Measurements from ENCODE around the gene CLMP. TPM values are rescaled to one million over a fixed set of nuclear protein-coding genes. Genes with fewer than 3 reads are reported as not detected.
A peak's percentile ranks its signal among the peaks of the same experiment; 100 is the strongest.

The CLMP gene
- total and polyA plus RNA-seq, 2 donors (not counting 1 experiment from before 2014, with no cell fraction given): 0.01 TPM; not detected in 1

DNA sequence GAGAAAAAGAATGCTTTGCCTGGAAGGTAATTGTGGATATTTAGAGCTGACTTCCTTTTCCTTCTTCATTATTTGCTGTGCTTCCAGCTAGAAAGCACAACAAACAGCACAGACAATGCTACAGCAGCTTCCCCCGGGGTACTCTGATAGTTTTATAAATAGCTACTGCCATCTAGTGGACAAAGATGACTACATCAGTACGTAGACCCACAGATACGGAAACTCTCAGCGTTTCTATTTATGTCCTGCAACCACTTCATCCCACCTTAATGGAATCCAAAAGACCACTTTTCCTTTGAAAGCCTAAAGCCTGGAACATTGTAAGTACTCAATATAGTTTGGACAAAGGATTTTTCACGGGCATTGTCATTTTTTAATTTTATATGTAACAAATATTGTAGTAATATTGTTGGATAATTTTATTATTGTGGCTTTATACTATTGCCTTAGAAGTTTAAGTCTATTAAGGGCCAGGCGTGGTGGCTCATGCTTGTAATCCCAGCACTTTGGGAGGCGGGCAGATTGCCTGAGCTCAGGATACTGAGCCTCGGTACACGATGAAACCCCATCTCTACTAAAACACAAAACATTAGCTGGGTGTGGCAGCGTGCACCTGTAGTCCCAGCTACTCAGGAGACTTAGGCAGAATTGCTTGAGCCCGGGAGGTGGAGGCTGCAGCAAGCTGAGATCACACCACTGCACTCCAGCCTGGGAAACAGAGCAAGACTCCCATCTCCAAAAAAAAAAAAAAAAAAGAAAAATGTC, 140.6 kb downstream of the CLMP start:
- CTCF ChIA-PET: interaction anchor here (0.6 to 7.4 kb wide), 31 partner anchors 7 to 686 kb away, joined by 3 to 94 read pairs (median 6); partner anchors contain the start of gene HSPA8
- H3K9me3 ChIP-seq (ENCODE audit: control extremely low read depth in 1 of 3, control insufficient read depth in 2 of 3, insufficient read depth in 1 of 3, low read length in 2 of 3): no peaks in the 10 kb centered on the region
- H3K4me3 Mint-ChIP-seq: peak overlapping the region; percentile 38
- H3K79me2 ChIP-seq (ENCODE audit: control insufficient read depth, insufficient read depth, low read length): peaks cover 30% of the 10 kb centered on the region
- peaks cover 59% of the 10 kb centered on the region for H4K20me1 ChIP-seq (ENCODE audit: control insufficient read depth, insufficient read depth, low read length, poor library complexity, severe bottlenecking)
- H3K27ac ChIP-seq (ENCODE audit: low read length in 2 of 2): no peak overlapping the region
- WGBS (ENCODE audit: insufficient coverage): 69% methylated on average over 4 of the region's 11 CpGs
- peak; percentile 87 for ATAC-seq (ENCODE audit: low read depth)
- TF ChIP-seq EZH2 (IDR thresholded peaks at IDR 0.05; ENCODE audit: borderline replicate concordance, insufficient read depth, low read depth, low read length, poor library complexity, severe bottlenecking): no peak
- TF ChIP-seq, protein P1, sequence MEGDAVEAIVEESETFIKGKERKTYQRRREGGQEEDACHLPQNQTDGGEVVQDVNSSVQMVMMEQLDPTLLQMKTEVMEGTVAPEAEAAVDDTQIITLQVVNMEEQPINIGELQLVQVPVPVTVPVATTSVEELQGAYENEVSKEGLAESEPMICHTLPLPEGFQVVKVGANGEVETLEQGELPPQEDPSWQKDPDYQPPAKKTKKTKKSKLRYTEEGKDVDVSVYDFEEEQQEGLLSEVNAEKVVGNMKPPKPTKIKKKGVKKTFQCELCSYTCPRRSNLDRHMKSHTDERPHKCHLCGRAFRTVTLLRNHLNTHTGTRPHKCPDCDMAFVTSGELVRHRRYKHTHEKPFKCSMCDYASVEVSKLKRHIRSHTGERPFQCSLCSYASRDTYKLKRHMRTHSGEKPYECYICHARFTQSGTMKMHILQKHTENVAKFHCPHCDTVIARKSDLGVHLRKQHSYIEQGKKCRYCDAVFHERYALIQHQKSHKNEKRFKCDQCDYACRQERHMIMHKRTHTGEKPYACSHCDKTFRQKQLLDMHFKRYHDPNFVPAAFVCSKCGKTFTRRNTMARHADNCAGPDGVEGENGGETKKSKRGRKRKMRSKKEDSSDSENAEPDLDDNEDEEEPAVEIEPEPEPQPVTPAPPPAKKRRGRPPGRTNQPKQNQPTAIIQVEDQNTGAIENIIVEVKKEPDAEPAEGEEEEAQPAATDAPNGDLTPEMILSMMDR (IDR thresholded peaks at IDR 0.05): peak; percentile 83
- no peak overlapping the region for H3K9ac ChIP-seq (ENCODE audit: low read length)
- no peak overlapping the region for H2AFZ ChIP-seq (ENCODE audit: insufficient read depth, low read depth, low read length, poor library complexity, severe bottlenecking)
- POLR2A ChIA-PET: interaction anchor here (0.6 to 1.2 kb wide), 4 partner anchors 8 to 173 kb away, joined by 3 to 5 read pairs (median 4); partner anchors contain the start of gene HSPA8
- no peaks in the 10 kb centered on the region for H3K27me3 ChIP-seq (replicated peaks in 1 of 4; ENCODE audit: control extremely low read depth in 1 of 4, control insufficient read depth in 3 of 4, insufficient read depth in 4 of 4, low read length in 3 of 4)
- peaks cover 56% of the 10 kb centered on the region for H3K4me1 Mint-ChIP-seq
- no peak overlapping the region for H3K4me3 ChIP-seq (ENCODE audit: control extremely low read depth in 1 of 5, extremely low read depth in 1 of 5, insufficient read depth in 1 of 5, low read depth in 2 of 5, low read length in 4 of 5)
- H3K9me3 Mint-ChIP-seq (ENCODE audit: insufficient read depth): no peaks in the 10 kb centered on the region
- no peaks in the 10 kb centered on the region for H3K27me3 Mint-ChIP-seq
- H3K4me1 ChIP-seq (ENCODE audit: control insufficient read depth in 2 of 2, insufficient read depth in 2 of 2, low read length in 2 of 2): peaks cover 35 to 46% of the 10 kb centered on the region in 2 donors
- DNase-seq: peak; percentile 79
- peak overlapping the region; percentile 85 for H3K27ac Mint-ChIP-seq
- intact Hi-C loops (cut with micrococcal nuclease): loop anchor here (1.0 kb wide), 2 partner anchors 191 to 258 kb away; no protein-coding TSS in a partner anchor
- peaks cover 15 to 52% of the 10 kb centered on the region in 2 experiments for H3K36me3 ChIP-seq (replicated peaks in 1 of 2; ENCODE audit: control extremely low read depth in 1 of 2, control insufficient read depth in 1 of 2, extremely low read depth in 1 of 2, insufficient read depth in 2 of 2, low read length in 1 of 2)
- H3K4me2 ChIP-seq (replicated peaks; ENCODE audit: low read depth, low read length, poor library complexity, severe bottlenecking): no peak overlapping the region

Measured in B cell (primary cell).